Progenitor cell of endocrine pancreas (in vitro differentiated cells): ENCODE data around the gene TM4SF4. TPM values are rescaled to one million over a fixed set of nuclear protein-coding genes. Genes with fewer than 3 reads are reported as not detected.

Source experiments
- DNase-seq: peaks from one replicate; pipeline ENCODE4 v3.0.0; 2021; ENCODE audit warnings: low spot score; ENCODE audit not compliant: unreplicated experiment
- H3K27ac Mint-ChIP-seq: 2 replicates; pipeline ENCODE4 v1.8.0; 2021; ENCODE audit warnings: mild to moderate bottlenecking, moderate library complexity, mixed read lengths
- H3K27me3 Mint-ChIP-seq: 2 replicates; pipeline ENCODE4 v1.8.0; 2021; ENCODE audit warnings: mixed read lengths
- H3K36me3 Mint-ChIP-seq: 2 replicates; pipeline ENCODE4 v1.8.0; 2022; ENCODE audit warnings: mixed read lengths; ENCODE audit not compliant: insufficient read depth
- H3K4me1 Mint-ChIP-seq: 2 replicates; pipeline ENCODE4 v1.8.0; 2021; ENCODE audit warnings: low read depth, mixed read lengths
- H3K4me3 Mint-ChIP-seq: 2 replicates; pipeline ENCODE4 v1.8.0; 2021; ENCODE audit warnings: low read depth, mild to moderate bottlenecking, moderate library complexity, mixed read lengths
- H3K9me3 Mint-ChIP-seq: 2 replicates; pipeline ENCODE4 v1.8.0; 2021; ENCODE audit warnings: low read depth, mixed read lengths
- CTCF ChIP-seq: fragments of 200-600 bp; sonication (generic); IDR thresholded peaks from one replicate; pipeline ENCODE4 v1.5.0; 2021; ENCODE audit warnings: antibody characterized with exemption, mild to moderate bottlenecking; ENCODE audit not compliant: unreplicated experiment
- total RNA-seq: library from RNA; stranded (reverse); gene quantifications from 2 replicates; pipeline ENCODE4 v1.2.1, GENCODE V29; 2021

Gene TM4SF4
- total RNA-seq, 1 donor from 2014 or later: 314 TPM

GRCh38 chr3:149534671-149535332, 60.3 kb downstream of the TM4SF4 start:
- Mint-ChIP-seq H3K27ac (peak overlapping the region; percentile 0), H3K4me3 (no peak overlapping the region), H3K4me1 (peaks cover 35% of the 10 kb centered on the region), H3K9me3 (no peaks in the 10 kb centered on the region), H3K27me3 (no peaks in the 10 kb centered on the region), H3K36me3 (no peaks in the 10 kb centered on the region)
- no peak for DNase-seq
- no peak for TF ChIP-seq CTCF

GRCh38 chr3:149535333-149535685, 60.8 kb downstream of the TM4SF4 start:
- Mint-ChIP-seq H3K9me3 (no peaks in the 10 kb centered on the region), H3K4me1 (peaks cover 39% of the 10 kb centered on the region), H3K36me3 (no peaks in the 10 kb centered on the region), H3K27me3 (no peaks in the 10 kb centered on the region), H3K4me3 (no peak overlapping the region), H3K27ac (peak overlapping the region; percentile 75)
- no peak for DNase-seq
- TF ChIP-seq CTCF: no peak

- DNase-seq: peak; percentile 17
- no peaks in the 10 kb centered on the region for H3K9me3 Mint-ChIP-seq
- no peak for TF ChIP-seq CTCF
- peak overlapping the region; percentile 12 for H3K4me3 Mint-ChIP-seq
- peak overlapping the region; percentile 77 for H3K27ac Mint-ChIP-seq
- H3K27me3 Mint-ChIP-seq: no peaks in the 10 kb centered on the region
- peaks cover 41% of the 10 kb centered on the region for H3K4me1 Mint-ChIP-seq
- no peaks in the 10 kb centered on the region for H3K36me3 Mint-ChIP-seq
These were observed 61.9 kb downstream of the TM4SF4 start for GRCh38 chr3:149536429-149536828.

DNA sequence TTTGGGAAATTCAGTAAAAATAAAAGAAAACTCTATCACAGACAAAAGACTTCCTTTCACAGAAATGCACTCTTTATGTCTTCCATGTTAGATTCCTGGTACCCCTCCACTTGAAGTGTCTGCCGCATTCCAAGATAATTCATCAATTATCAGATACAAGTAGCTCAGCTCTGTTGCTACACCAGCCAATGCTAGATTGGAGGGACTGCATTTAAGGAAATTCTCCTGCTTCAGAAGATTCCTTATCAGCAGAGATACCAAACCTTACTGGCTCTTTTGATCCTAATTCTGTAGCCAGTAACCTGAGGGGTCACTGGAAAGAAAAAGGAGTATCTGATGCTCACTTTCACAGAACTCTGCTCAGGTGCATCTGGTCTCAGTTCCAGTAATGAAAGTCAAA, 63.9 kb downstream of the TM4SF4 start:
- H3K27ac Mint-ChIP-seq: no peak overlapping the region
- TF ChIP-seq CTCF: no peak
- DNase-seq: no peak
- H3K27me3 Mint-ChIP-seq: no peaks in the 10 kb centered on the region
- H3K4me1 Mint-ChIP-seq: peaks cover 53% of the 10 kb centered on the region
- peaks cover 4% of the 10 kb centered on the region for H3K36me3 Mint-ChIP-seq
- no peak overlapping the region for H3K4me3 Mint-ChIP-seq
- H3K9me3 Mint-ChIP-seq: no peaks in the 10 kb centered on the region

- DNase-seq: no peak
- H3K36me3 Mint-ChIP-seq: peaks cover 4% of the 10 kb centered on the region
- no peaks in the 10 kb centered on the region for H3K27me3 Mint-ChIP-seq
- no peaks in the 10 kb centered on the region for H3K9me3 Mint-ChIP-seq
- no peak overlapping the region for H3K4me3 Mint-ChIP-seq
- no peak overlapping the region for H3K27ac Mint-ChIP-seq
- H3K4me1 Mint-ChIP-seq: peaks cover 34% of the 10 kb centered on the region
- TF ChIP-seq CTCF: no peak
These were observed 66.6 kb downstream of the TM4SF4 start for GRCh38 chr3:149541091-149541491.
